ENCODE data around the gene RBBP8NL. TPM values are rescaled to one million over a fixed set of nuclear protein-coding genes. Genes with fewer than 3 reads are reported as not detected.

Gene RBBP8NL
- total and polyA plus RNA-seq, 2 of the 8 experiments (the other 6 are each of a cell fraction or from before 2014, with no cell fraction given): 0.43 to 0.48 TPM

- Histone ChIP-seq H3K9me3 (ENCODE audit: insufficient read depth in 2 of 2, low read depth in 1 of 2, low read length in 1 of 2) (no peaks in the 10 kb centered on the region), H3K4me2 (ENCODE audit: insufficient read depth in 1 of 2, low read depth in 2 of 2, low read length in 2 of 2) (no peak overlapping the region), H2BK12ac (ENCODE audit: low read depth, low read length) (no peak overlapping the region), H2BK20ac (ENCODE audit: low read length) (no peak overlapping the region), H2AK5ac (ENCODE audit: low read depth, low read length) (no peak overlapping the region), H3K79me1 (ENCODE audit: low read depth, low read length) (no peaks in the 10 kb centered on the region), H2BK120ac (replicated peaks; ENCODE audit: low read depth, low read length) (no peak overlapping the region), H3K56ac (replicated peaks; ENCODE audit: insufficient read length, low read depth, low read length) (no peak overlapping the region), H2BK5ac (ENCODE audit: low read depth, low read length) (no peak overlapping the region), H3K4me1 (replicated peaks in 1 of 4; ENCODE audit: control insufficient read depth in 3 of 4, insufficient read depth in 4 of 4, low read length in 3 of 4) (peaks cover 0 to 8% (median 0%) of the 10 kb centered on the region in 4 experiments; a peak in 3 of 7 replicates), H4K91ac (replicated peaks; ENCODE audit: insufficient read length, low read length) (no peak overlapping the region), H3K9ac (replicated peaks in 1 of 4; ENCODE audit: extremely low read depth in 1 of 4, low read depth in 3 of 4, low read length in 3 of 4) (no peak overlapping the region), H3K23ac (ENCODE audit: insufficient read length) (no peak overlapping the region), H3K79me2 (ENCODE audit: control insufficient read depth in 1 of 2, insufficient read depth in 2 of 2, low read length in 2 of 2) (no peaks in the 10 kb centered on the region), H3K23me2 (ENCODE audit: low read depth, low read length) (no peaks in the 10 kb centered on the region), H2AFZ (ENCODE audit: low read length) (no peak overlapping the region), H4K8ac (ENCODE audit: extremely low read depth, insufficient read depth, low read length) (peak overlapping the region; percentile 79; the same call in 1 of the 2 replicates), H3K18ac (ENCODE audit: extremely low read depth, low read length) (no peak overlapping the region), H3K27ac (ENCODE audit: low read depth, low read length) (no peak overlapping the region), H4K5ac (ENCODE audit: insufficient read length, low read depth, low read length) (no peak overlapping the region), H3K36me3 (ENCODE audit: control insufficient read depth in 2 of 4, insufficient read depth in 4 of 4, low read length in 3 of 4) (no peaks in the 10 kb centered on the region), H3K4ac (replicated peaks; ENCODE audit: insufficient read length, low read depth, low read length) (no peak overlapping the region), H3K27me3 (replicated peaks in 1 of 4; ENCODE audit: control insufficient read depth in 3 of 4, extremely low read depth in 1 of 4, insufficient read depth in 3 of 4, low read length in 3 of 4) (peaks cover 0 to 3% (median 0%) of the 10 kb centered on the region in 4 experiments; a peak in 2 of 7 replicates), H4K20me1 (replicated peaks in 1 of 2; ENCODE audit: control insufficient read depth in 1 of 2, insufficient read depth in 2 of 2, low read length in 2 of 2) (peaks cover 0 to 2% of the 10 kb centered on the region in 2 experiments), H3K14ac (ENCODE audit: insufficient read length) (no peak overlapping the region), H3K4me3 (ENCODE audit: extremely low read depth in 1 of 4, insufficient read depth in 2 of 4, low read depth in 3 of 4, low read length in 4 of 4) (no peak overlapping the region), H2BK15ac (ENCODE audit: low read length) (no peak overlapping the region)
- WGBS, 2 experiments (ENCODE audit: extremely low coverage in 1 of 2, insufficient coverage in 1 of 2, insufficient read length in 1 of 2, insufficient replicate concordance in 2 of 2, low coverage in 1 of 2, low lambda C conversion rate in 2 of 2, missing lambda C conversion rate in 1 of 2): 90% methylated on average over 10 of the region's 11 CpGs; no CpG with 5 or more reads in 1 of the 2 experiments
- TF ChIP-seq KDM1A (IDR thresholded peaks at IDR 0.05; ENCODE audit: borderline replicate concordance, low read length) (no peak), MAX (IDR thresholded peaks at IDR 0.05) (no peak), POLR2A (IDR thresholded peaks at IDR 0.05; ENCODE audit: control extremely low read depth in 1 of 2, low read depth in 2 of 2, low read length in 2 of 2) (no peak), KDM4A (IDR thresholded peaks at IDR 0.05; ENCODE audit: low read depth, low read length, severe bottlenecking) (no peak), CBX5 (IDR thresholded peaks at IDR 0.05; ENCODE audit: low read depth, low read length) (no peak), CTBP2 (IDR thresholded peaks at IDR 0.05; ENCODE audit: borderline replicate concordance, insufficient read depth, insufficient read length, low read length) (no peak), BCL11A (IDR thresholded peaks at IDR 0.05; ENCODE audit: low read depth in 2 of 2, low read length in 2 of 2) (no peak), CBX8 (IDR thresholded peaks at IDR 0.05; ENCODE audit: borderline replicate concordance, low read depth, low read length) (no peak), POLR2AphosphoS5 (IDR thresholded peaks at IDR 0.05; ENCODE audit: low read depth, low read length) (no peak), EGR1 (IDR thresholded peaks at IDR 0.05; ENCODE audit: borderline replicate concordance, low read depth, low read length) (no peak), CREB1 (IDR thresholded peaks at IDR 0.05) (no peak), RBBP5 (IDR thresholded peaks at IDR 0.05; ENCODE audit: borderline replicate concordance, low read depth, low read length) (no peak), NANOG (IDR thresholded peaks at IDR 0.05; ENCODE audit: insufficient read depth, low read depth, low read length, poor library complexity, severe bottlenecking) (no peak), FOSL1 (IDR thresholded peaks at IDR 0.05; ENCODE audit: insufficient read depth, low read depth, low read length) (no peak)
- ChIA-PET CTCF (ENCODE audit: partially characterized antibody) (interaction anchor here (0.8 to 7.1 kb wide), 4 partner anchors 8 to 378 kb away, joined by 3 to 104 read pairs (median 6); partner anchors contain the start of gene RBBP8NL), POLR2A (ENCODE audit: partially characterized antibody) (no interaction called here)
- FAIRE-seq: no peak
- DNase-seq (ENCODE audit: low read depth in 1 of 2, low spot score in 2 of 2): no peak
Measured at GRCh38 chr20:62413025-62413570, 14.2 kb downstream of the RBBP8NL start.

All from H1 (cell line).